ENCODE results near the gene SLC35A5. TPM values are rescaled to one million over a fixed set of nuclear protein-coding genes. Genes with fewer than 3 reads are reported as not detected.

Gene SLC35A5
- total and polyA plus RNA-seq, 7 donors, result 7.1 to 15.4 (median 11.0) TPM

DNA sequence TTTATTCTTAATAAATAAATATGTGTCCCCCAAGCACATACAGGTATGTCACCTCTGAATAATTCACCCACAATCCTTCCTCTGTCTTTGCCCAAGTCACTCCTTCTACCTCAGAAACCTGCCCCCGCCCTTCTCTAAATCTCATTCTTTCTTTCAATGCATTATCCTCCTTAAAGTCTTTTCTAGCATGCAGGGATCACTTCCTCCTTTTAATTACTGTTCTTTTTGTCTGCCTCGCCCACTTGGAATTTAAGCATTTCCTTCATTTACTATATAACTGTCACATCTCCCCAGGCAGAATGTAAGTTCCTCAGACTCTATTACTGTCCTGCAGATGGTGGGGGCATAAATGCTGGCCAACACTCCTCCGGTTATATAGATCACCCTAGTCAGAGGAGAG lies 71.3 kb downstream of the SLC35A5 start:
- TF ChIP-seq, protein P1, sequence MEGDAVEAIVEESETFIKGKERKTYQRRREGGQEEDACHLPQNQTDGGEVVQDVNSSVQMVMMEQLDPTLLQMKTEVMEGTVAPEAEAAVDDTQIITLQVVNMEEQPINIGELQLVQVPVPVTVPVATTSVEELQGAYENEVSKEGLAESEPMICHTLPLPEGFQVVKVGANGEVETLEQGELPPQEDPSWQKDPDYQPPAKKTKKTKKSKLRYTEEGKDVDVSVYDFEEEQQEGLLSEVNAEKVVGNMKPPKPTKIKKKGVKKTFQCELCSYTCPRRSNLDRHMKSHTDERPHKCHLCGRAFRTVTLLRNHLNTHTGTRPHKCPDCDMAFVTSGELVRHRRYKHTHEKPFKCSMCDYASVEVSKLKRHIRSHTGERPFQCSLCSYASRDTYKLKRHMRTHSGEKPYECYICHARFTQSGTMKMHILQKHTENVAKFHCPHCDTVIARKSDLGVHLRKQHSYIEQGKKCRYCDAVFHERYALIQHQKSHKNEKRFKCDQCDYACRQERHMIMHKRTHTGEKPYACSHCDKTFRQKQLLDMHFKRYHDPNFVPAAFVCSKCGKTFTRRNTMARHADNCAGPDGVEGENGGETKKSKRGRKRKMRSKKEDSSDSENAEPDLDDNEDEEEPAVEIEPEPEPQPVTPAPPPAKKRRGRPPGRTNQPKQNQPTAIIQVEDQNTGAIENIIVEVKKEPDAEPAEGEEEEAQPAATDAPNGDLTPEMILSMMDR (IDR thresholded peaks at IDR 0.05), result no peak
- WGBS, 3 donors, result 53 to 64% (median 57%) methylated on average over 3 of the region's 3 CpGs
- Histone ChIP-seq H3K4me3 (no peak overlapping the region), H3K36me3 (ENCODE audit: insufficient read depth in 1 of 2, low read depth in 1 of 2) (no peaks in the 10 kb centered on the region), H3K27me3 (ENCODE audit: insufficient read depth in 3 of 3, low read length in 2 of 3) (no peaks in the 10 kb centered on the region), H3K4me1 (no peaks in the 10 kb centered on the region), H3K9me3 (no peaks in the 10 kb centered on the region), H3K27ac (no peak overlapping the region)
- intact Hi-C loops (cut with DNase I), result no loop called here
- DNase-seq (no peak), ATAC-seq (no peak)

GRCh38 chr3:112633757-112634156 lies 71.9 kb downstream of the SLC35A5 start:
- intact Hi-C loops (cut with DNase I), result no loop called here

GRCh38 chr3:112634786-112635541 lies 73.1 kb downstream of the SLC35A5 start:
- Histone ChIP-seq H3K27me3 (ENCODE audit: insufficient read depth in 3 of 3, low read length in 2 of 3) (no peaks in the 10 kb centered on the region), H3K36me3 (ENCODE audit: insufficient read depth in 1 of 2, low read depth in 1 of 2) (no peaks in the 10 kb centered on the region), H3K4me3 (peak overlapping the region; percentile 54), H3K27ac (peak overlapping the region; percentile 6), H3K9me3 (no peaks in the 10 kb centered on the region), H3K4me1 (no peaks in the 10 kb centered on the region)
- WGBS, 3 donors, result 82 to 91% (median 86%) methylated on average over 4 of the region's 4 CpGs
- TF ChIP-seq, protein P1 (IDR thresholded peaks at IDR 0.05), result no peak
- intact Hi-C loops (cut with DNase I), result no loop called here
- ATAC-seq (no peak), DNase-seq (no peak)

More at GRCh38 chr3:112633757-112634156, 71.9 kb downstream of the SLC35A5 start:
- no peak for ATAC-seq
- Histone ChIP-seq H3K4me1 (no peaks in the 10 kb centered on the region), H3K27ac (no peak overlapping the region), H3K27me3 (ENCODE audit: insufficient read depth in 3 of 3, low read length in 2 of 3) (no peaks in the 10 kb centered on the region), H3K36me3 (ENCODE audit: insufficient read depth in 1 of 2, low read depth in 1 of 2) (no peaks in the 10 kb centered on the region), H3K9me3 (no peaks in the 10 kb centered on the region), H3K4me3 (no peak overlapping the region)
- 58 to 75% (median 60%) methylated on average over 1 of the region's 1 CpG for WGBS, 3 donors
- TF ChIP-seq, protein P1 (IDR thresholded peaks at IDR 0.05), result no peak
- DNase-seq, result no peak

Other genes with a start within 250 kb of the SLC35A5 start
- 1 to 10 TPM in 2 of 4 donors, under 1 TPM in 2; 0.59 to 1.5 (median 0.90) TPM for gene CD200, start 228.9 kb upstream of the SLC35A5 start, total RNA-seq
- under 1 TPM; 0.67 to 0.75 (median 0.68) TPM for gene CD200, start 228.9 kb upstream of the SLC35A5 start, polyA plus RNA-seq
- gene BTLA, start 62.6 kb upstream of the SLC35A5 start, total RNA-seq, result under 1 TPM in 2 of 4 donors, not detected in 2; 0.13 to 0.32 TPM
- under 1 TPM; 0.01 to 0.14 (median 0.06) TPM for gene BTLA, start 62.6 kb upstream of the SLC35A5 start, polyA plus RNA-seq
- gene ATG3, start 83 bp upstream of the SLC35A5 start, total RNA-seq, result 10 to 100 TPM; 27.9 to 38.7 (median 31.7) TPM
- gene ATG3, start 83 bp upstream of the SLC35A5 start, polyA plus RNA-seq, result 10 to 100 TPM; 27.5 to 75.0 (median 47.5) TPM
- 10 to 100 TPM; 12.2 to 53.5 (median 22.5) TPM for gene CCDC80, start 79.1 kb downstream of the SLC35A5 start, total RNA-seq
- gene CCDC80, start 79.1 kb downstream of the SLC35A5 start, polyA plus RNA-seq, result 1 to 10 TPM; 1.3 to 4.6 (median 4.2) TPM

Data from psoas muscle (tissue), 8 donors.